ENCODE results near the gene PPP1R16B. TPM values are rescaled to one million over a fixed set of nuclear protein-coding genes. Genes with fewer than 3 reads are reported as not detected.
A peak's percentile ranks its signal among the peaks of the same experiment; 100 is the strongest.
"Not testable (repeated sequence)": the region's sequence is repeated elsewhere in the genome, so short reads cannot be mapped to it uniquely, and the experiment has no call there.

The PPP1R16B gene
- total RNA-seq, 1 donor from 2014 or later: 13.0 TPM

DNA sequence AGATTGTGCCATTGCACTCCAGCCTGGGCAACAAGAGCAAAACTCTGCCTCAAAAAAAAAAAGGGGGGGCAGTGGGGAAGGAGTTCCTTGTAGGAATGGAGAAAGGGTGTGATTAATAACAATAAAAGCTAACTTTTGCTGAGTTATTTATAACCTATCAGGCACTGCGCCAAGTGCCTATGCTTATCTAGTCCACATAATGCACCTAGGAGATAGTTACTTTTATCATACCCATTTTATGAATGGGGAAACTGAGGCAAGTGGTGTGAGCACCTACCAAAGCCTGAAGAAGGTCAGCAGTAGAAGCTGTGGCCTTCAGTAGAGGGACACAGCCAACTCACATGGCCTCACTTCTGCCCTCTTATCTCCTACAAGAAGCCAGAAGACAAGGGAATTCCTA is 13.6 kb upstream of the PPP1R16B start:
- TF ChIP-seq, protein P1, sequence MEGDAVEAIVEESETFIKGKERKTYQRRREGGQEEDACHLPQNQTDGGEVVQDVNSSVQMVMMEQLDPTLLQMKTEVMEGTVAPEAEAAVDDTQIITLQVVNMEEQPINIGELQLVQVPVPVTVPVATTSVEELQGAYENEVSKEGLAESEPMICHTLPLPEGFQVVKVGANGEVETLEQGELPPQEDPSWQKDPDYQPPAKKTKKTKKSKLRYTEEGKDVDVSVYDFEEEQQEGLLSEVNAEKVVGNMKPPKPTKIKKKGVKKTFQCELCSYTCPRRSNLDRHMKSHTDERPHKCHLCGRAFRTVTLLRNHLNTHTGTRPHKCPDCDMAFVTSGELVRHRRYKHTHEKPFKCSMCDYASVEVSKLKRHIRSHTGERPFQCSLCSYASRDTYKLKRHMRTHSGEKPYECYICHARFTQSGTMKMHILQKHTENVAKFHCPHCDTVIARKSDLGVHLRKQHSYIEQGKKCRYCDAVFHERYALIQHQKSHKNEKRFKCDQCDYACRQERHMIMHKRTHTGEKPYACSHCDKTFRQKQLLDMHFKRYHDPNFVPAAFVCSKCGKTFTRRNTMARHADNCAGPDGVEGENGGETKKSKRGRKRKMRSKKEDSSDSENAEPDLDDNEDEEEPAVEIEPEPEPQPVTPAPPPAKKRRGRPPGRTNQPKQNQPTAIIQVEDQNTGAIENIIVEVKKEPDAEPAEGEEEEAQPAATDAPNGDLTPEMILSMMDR (IDR thresholded peaks at IDR 0.05): no peak
- no peaks in the 10 kb centered on the region for H3K9me3 ChIP-seq
- intact Hi-C loops (cut with DNase I): no loop called here
- H3K27me3 ChIP-seq (ENCODE audit: low read depth): no peaks in the 10 kb centered on the region
- ATAC-seq (no peak), DNase-seq (no peak)
- no peaks in the 10 kb centered on the region for H3K36me3 ChIP-seq
- H3K27ac ChIP-seq: no peak overlapping the region
- H3K4me3 ChIP-seq: no peak overlapping the region
- no peaks in the 10 kb centered on the region for H3K4me1 ChIP-seq

DNA sequence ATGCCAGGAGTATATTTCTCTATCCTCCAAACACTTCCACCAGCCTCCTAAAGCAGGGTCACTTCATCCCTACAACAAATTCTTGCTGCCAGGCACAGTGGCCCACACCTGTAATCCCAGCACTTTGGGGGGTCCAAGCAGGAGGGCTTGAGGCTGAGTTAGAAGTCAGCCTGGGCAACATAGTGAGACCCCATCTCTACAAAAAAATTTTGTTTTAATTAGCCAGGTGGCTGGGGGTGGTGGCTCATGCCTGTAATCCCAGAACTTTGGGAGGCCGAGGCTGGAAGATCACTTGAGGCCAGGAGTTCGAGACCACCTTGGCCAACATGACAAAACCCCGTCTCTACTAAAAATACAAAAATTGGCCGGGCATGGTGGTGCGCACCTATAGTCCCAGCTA is 11.4 kb upstream of the PPP1R16B start:
- H3K4me3 ChIP-seq; DNase-seq; H3K27ac ChIP-seq; H3K36me3 ChIP-seq; intact Hi-C loops (cut with DNase I); H3K27me3 ChIP-seq (ENCODE audit: low read depth); H3K9me3 ChIP-seq; H3K4me1 ChIP-seq; ATAC-seq: not testable (repeated sequence)

DNA sequence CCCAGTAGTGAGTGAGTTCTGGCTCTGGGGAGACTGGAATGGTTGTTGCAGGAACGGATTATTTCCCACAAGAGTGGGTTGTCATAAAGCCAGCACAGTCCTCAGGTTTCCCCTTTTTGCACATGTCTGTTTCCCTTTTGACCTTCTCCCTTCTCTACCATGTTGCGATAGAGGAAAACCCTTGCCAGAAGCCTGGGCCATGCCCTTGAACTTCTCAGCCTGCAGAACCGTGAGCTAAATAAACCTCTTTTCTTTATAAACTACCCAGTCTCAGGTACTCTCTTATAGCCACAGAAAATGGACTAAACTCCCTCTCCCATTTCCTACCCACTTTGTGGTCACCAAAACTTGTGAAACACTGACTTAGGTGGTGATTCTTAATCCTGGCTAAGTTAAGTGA is 7.2 kb upstream of the PPP1R16B start:
- H3K36me3 ChIP-seq: no peaks in the 10 kb centered on the region
- TF ChIP-seq, protein P1 (IDR thresholded peaks at IDR 0.05): no peak
- intact Hi-C loops (cut with DNase I): no loop called here
- H3K4me1 ChIP-seq: peaks cover 11% of the 10 kb centered on the region
- ATAC-seq (no peak), DNase-seq (no peak)
- no peak overlapping the region for H3K27ac ChIP-seq
- H3K4me3 ChIP-seq: no peak overlapping the region
- no peaks in the 10 kb centered on the region for H3K27me3 ChIP-seq (ENCODE audit: low read depth)
- H3K9me3 ChIP-seq: no peaks in the 10 kb centered on the region

GRCh38 chr20:38799203-38799602 is 6.3 kb upstream of the PPP1R16B start:
- TF ChIP-seq, protein P1 (IDR thresholded peaks at IDR 0.05): no peak
- Histone ChIP-seq H3K4me1 (peaks cover 11% of the 10 kb centered on the region), H3K36me3 (no peaks in the 10 kb centered on the region), H3K9me3 (no peaks in the 10 kb centered on the region), H3K27me3 (ENCODE audit: low read depth) (no peaks in the 10 kb centered on the region), H3K27ac (no peak overlapping the region), H3K4me3 (no peak overlapping the region)
- DNase-seq: no peak
- intact Hi-C loops (cut with DNase I): no loop called here
- ATAC-seq: no peak

GRCh38 chr20:38800882-38801281 is 4.6 kb upstream of the PPP1R16B start:
- Histone ChIP-seq H3K36me3 (no peaks in the 10 kb centered on the region), H3K4me1 (peaks cover 23% of the 10 kb centered on the region), H3K9me3 (no peaks in the 10 kb centered on the region), H3K27ac (no peak overlapping the region), H3K27me3 (ENCODE audit: low read depth) (peaks cover 9% of the 10 kb centered on the region), H3K4me3 (no peak overlapping the region)
- ATAC-seq: no peak
- TF ChIP-seq, protein P1 (IDR thresholded peaks at IDR 0.05): no peak
- no peak for DNase-seq
- intact Hi-C loops (cut with DNase I): no loop called here

- no peaks in the 10 kb centered on the region for H3K9me3 ChIP-seq
- peaks cover 27% of the 10 kb centered on the region for H3K27me3 ChIP-seq (ENCODE audit: low read depth)
Measured at GRCh38 chr20:38804221-38804620, 1.3 kb upstream of the PPP1R16B start.

More at GRCh38 chr20:38804221-38804620, 1.3 kb upstream of the PPP1R16B start:
- no peak for DNase-seq
- Histone ChIP-seq H3K4me3 (no peak overlapping the region), H3K4me1 (peaks cover 48% of the 10 kb centered on the region), H3K27ac (peak overlapping the region; percentile 79), H3K36me3 (no peaks in the 10 kb centered on the region)
- ATAC-seq: no peak
- TF ChIP-seq, protein P1 (IDR thresholded peaks at IDR 0.05): no peak
- intact Hi-C loops (cut with DNase I): no loop called here
